Measurements from ENCODE around the gene DENND1A. TPM values are rescaled to one million over a fixed set of nuclear protein-coding genes. Genes with fewer than 3 reads are reported as not detected.
A peak's percentile ranks its signal among the peaks of the same experiment; 100 is the strongest.

DENND1A gene
- total RNA-seq, 2 experiments from 2014 or later: 23.7 to 29.5 TPM

GRCh38 chr9:123412171-123412820, 517.6 kb downstream of the DENND1A start:
- Mint-ChIP-seq H3K9me3 (ENCODE audit: low read depth) (no peaks in the 10 kb centered on the region), H3K4me1 (no peaks in the 10 kb centered on the region), H3K4me3 (no peak overlapping the region), H3K36me3 (ENCODE audit: low read depth) (no peaks in the 10 kb centered on the region), H3K27me3 (no peaks in the 10 kb centered on the region), H3K27ac (no peak overlapping the region)
- ChIA-PET CTCF (no interaction called here), POLR2A (no interaction called here)
- DNase-seq (no peak), ATAC-seq (no peak)
- intact Hi-C loops (cut with DNase I, micrococcal nuclease): no loop called here

- CTCF ChIA-PET: no interaction called here
- intact Hi-C loops (cut with DNase I, micrococcal nuclease): no loop called here
- H3K4me3 Mint-ChIP-seq: no peak overlapping the region
- POLR2A ChIA-PET: no interaction called here
- no peaks in the 10 kb centered on the region for H3K36me3 Mint-ChIP-seq (ENCODE audit: low read depth)
- no peaks in the 10 kb centered on the region for H3K27me3 Mint-ChIP-seq
- H3K9me3 Mint-ChIP-seq (ENCODE audit: low read depth): no peaks in the 10 kb centered on the region
- H3K27ac Mint-ChIP-seq: no peak overlapping the region
- no peak for DNase-seq
- H3K4me1 Mint-ChIP-seq: no peaks in the 10 kb centered on the region
- ATAC-seq: no peak
Observed at GRCh38 chr9:123411636-123412035, 518.3 kb downstream of the DENND1A start.

DNA sequence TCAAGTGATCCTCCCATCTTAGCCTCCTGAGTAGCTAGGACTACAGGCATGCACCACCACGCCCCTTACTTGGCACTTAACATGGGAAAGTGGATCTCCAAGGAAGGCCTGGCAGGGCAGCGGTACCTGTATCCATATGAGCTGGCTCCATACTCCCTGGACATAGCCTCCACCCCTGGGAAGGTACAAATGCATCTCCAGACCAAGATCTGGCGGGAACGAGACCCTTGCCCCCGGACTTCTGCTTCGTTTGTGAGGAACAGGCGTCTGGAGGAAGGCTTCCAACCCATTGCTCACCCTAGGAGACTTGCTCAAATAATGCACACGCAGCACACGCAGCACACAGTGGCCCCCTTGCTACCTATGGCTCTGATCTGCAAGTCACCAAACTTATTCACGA, 518.7 kb downstream of the DENND1A start:
- ChIA-PET CTCF (no interaction called here), POLR2A (no interaction called here)
- Mint-ChIP-seq H3K4me3 (no peak overlapping the region), H3K36me3 (ENCODE audit: low read depth) (no peaks in the 10 kb centered on the region), H3K4me1 (peaks cover 3% of the 10 kb centered on the region), H3K27me3 (no peaks in the 10 kb centered on the region), H3K27ac (no peak overlapping the region), H3K9me3 (ENCODE audit: low read depth) (no peaks in the 10 kb centered on the region)
- ATAC-seq (no peak), DNase-seq (no peak)
- intact Hi-C loops (cut with DNase I, micrococcal nuclease): no loop called here

- CTCF ChIA-PET: interaction anchor here (0.9 to 1.2 kb wide), 2 partner anchors 16 to 543 kb away, joined by 3 read pairs; no protein-coding TSS in a partner anchor
- ATAC-seq (no peak), DNase-seq (no peak)
- H3K4me1 Mint-ChIP-seq: peaks cover 3% of the 10 kb centered on the region
- no peaks in the 10 kb centered on the region for H3K36me3 Mint-ChIP-seq (ENCODE audit: low read depth)
- H3K27ac Mint-ChIP-seq: no peak overlapping the region
- POLR2A ChIA-PET: no interaction called here
- H3K27me3 Mint-ChIP-seq: no peaks in the 10 kb centered on the region
- intact Hi-C loops (cut with DNase I, micrococcal nuclease): no loop called here
- no peaks in the 10 kb centered on the region for H3K9me3 Mint-ChIP-seq (ENCODE audit: low read depth)
- no peak overlapping the region for H3K4me3 Mint-ChIP-seq
Observed at GRCh38 chr9:123410281-123410910, 519.5 kb downstream of the DENND1A start.

- no peak overlapping the region for H3K27ac Mint-ChIP-seq
- intact Hi-C loops (cut with DNase I, micrococcal nuclease): loop anchor here in 1 of 2 experiments (10.0 kb wide), 1 partner anchor 636 kb away; no protein-coding TSS in a partner anchor
- POLR2A ChIA-PET: no interaction called here
Observed at GRCh38 chr9:123408313-123409262, 521.3 kb downstream of the DENND1A start.

GRCh38 chr9:123407217-123407851, 522.6 kb downstream of the DENND1A start:
- Mint-ChIP-seq H3K4me1 (peaks cover 3% of the 10 kb centered on the region), H3K4me3 (no peak overlapping the region), H3K27ac (no peak overlapping the region), H3K27me3 (no peaks in the 10 kb centered on the region), H3K36me3 (ENCODE audit: low read depth) (no peaks in the 10 kb centered on the region), H3K9me3 (ENCODE audit: low read depth) (no peaks in the 10 kb centered on the region)
- CTCF ChIA-PET: interaction anchor here (0.5 kb wide), 1 partner anchor 384 kb away, joined by 4 read pairs; no protein-coding TSS in a partner anchor
- DNase-seq (no peak), ATAC-seq (no peak)
- POLR2A ChIA-PET: no interaction called here
- intact Hi-C loops (cut with DNase I, micrococcal nuclease): loop anchor here in 1 of 2 experiments (10.0 kb wide), 1 partner anchor 637 kb away; no protein-coding TSS in a partner anchor

More at GRCh38 chr9:123408313-123409262, 521.3 kb downstream of the DENND1A start:
- H3K27me3 Mint-ChIP-seq: no peaks in the 10 kb centered on the region
- H3K9me3 Mint-ChIP-seq (ENCODE audit: low read depth): no peaks in the 10 kb centered on the region
- H3K4me1 Mint-ChIP-seq: peaks cover 3% of the 10 kb centered on the region
- ATAC-seq (no peak), DNase-seq (no peak)
- no peaks in the 10 kb centered on the region for H3K36me3 Mint-ChIP-seq (ENCODE audit: low read depth)
- CTCF ChIA-PET: interaction anchor here (0.6 to 1.1 kb wide), 3 partner anchors 10 to 632 kb away, joined by 3 read pairs; no protein-coding TSS in a partner anchor
- H3K4me3 Mint-ChIP-seq: no peak overlapping the region

- DNase-seq: no peak
- CTCF ChIA-PET: no interaction called here
- POLR2A ChIA-PET: no interaction called here
- intact Hi-C loops (cut with DNase I, micrococcal nuclease): loop anchor here in 1 of 2 experiments (10.0 kb wide), 1 partner anchor 638 kb away; no protein-coding TSS in a partner anchor
- ATAC-seq: no peak
- no peak overlapping the region for H3K4me3 Mint-ChIP-seq
- no peaks in the 10 kb centered on the region for H3K36me3 Mint-ChIP-seq (ENCODE audit: low read depth)
- no peaks in the 10 kb centered on the region for H3K27me3 Mint-ChIP-seq
- no peak overlapping the region for H3K27ac Mint-ChIP-seq
- H3K4me1 Mint-ChIP-seq: peaks cover 3% of the 10 kb centered on the region
- H3K9me3 Mint-ChIP-seq (ENCODE audit: low read depth): no peaks in the 10 kb centered on the region
Observed at GRCh38 chr9:123406691-123407216, 523.2 kb downstream of the DENND1A start.

DNA sequence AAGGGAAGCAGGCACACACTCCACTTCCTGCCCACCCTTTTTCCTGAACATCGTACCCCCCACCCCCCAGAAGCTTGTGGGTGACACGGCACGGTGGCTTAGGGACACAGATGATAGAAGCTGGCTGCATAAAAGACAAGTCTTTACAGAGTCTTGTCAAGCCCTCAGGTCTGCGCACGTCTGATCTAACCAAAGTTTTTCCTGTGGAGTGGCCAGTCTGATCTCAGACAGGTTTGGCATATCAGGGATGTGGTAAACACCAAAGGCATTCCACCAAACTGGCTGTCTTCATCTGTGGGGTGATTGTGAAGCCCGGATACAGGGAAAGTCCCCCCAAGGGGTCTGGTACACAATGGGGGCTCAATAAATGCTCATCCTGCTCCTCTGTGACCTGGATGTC, 523.9 kb downstream of the DENND1A start:
- ATAC-seq (no peak), DNase-seq (no peak)
- Mint-ChIP-seq H3K4me1 (peaks cover 3% of the 10 kb centered on the region), H3K4me3 (no peak overlapping the region), H3K9me3 (ENCODE audit: low read depth) (no peaks in the 10 kb centered on the region), H3K27me3 (no peaks in the 10 kb centered on the region), H3K36me3 (ENCODE audit: low read depth) (no peaks in the 10 kb centered on the region), H3K27ac (no peak overlapping the region)
- intact Hi-C loops (cut with DNase I, micrococcal nuclease): loop anchor here in 1 of 2 experiments (10.0 kb wide), 1 partner anchor 639 kb away; no protein-coding TSS in a partner anchor
- ChIA-PET POLR2A (no interaction called here), CTCF (interaction anchor here (0.6 kb wide), 1 partner anchor 38 kb away, joined by 3 read pairs; no protein-coding TSS in a partner anchor)

DNA sequence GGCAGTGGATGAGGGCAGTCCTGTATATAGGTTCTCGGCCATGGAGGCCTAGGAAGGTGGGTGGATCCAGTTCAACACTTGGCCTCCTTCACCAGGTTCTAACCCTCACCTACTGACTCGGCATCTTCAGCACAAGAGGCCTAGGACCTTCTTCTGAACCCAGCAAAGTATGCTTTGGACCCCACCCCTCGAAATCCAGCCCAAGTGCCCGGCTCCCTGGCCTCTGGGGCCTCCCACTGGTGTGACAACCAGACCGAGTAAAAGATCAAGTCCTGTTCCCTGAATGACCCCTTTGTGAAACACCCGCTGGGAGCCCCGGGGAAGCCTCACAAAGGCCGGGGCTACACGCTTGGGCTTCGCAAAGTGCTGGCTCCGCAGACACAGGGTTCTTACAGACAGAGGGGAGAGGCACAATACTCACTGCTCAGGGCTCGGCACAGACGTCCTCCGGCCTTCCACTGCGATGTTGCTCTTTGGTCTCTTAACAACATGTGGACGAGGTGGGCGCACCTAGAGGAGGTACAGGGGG, 526.9 kb downstream of the DENND1A start:
- no peaks in the 10 kb centered on the region for H3K27me3 Mint-ChIP-seq
- intact Hi-C loops (cut with DNase I, micrococcal nuclease): loop anchor here (2.0 to 10.0 kb wide), 2 partner anchors 638 to 642 kb away; no protein-coding TSS in a partner anchor
- POLR2A ChIA-PET: no interaction called here
- H3K27ac Mint-ChIP-seq: no peak overlapping the region
- DNase-seq (no peak), ATAC-seq (no peak)
- peaks cover 3% of the 10 kb centered on the region for H3K4me1 Mint-ChIP-seq
- CTCF ChIA-PET: interaction anchor here (1.0 to 1.1 kb wide), 2 partner anchors 15 to 295 kb away, joined by 3 to 4 read pairs; no protein-coding TSS in a partner anchor
- H3K36me3 Mint-ChIP-seq (ENCODE audit: low read depth): no peaks in the 10 kb centered on the region
- H3K9me3 Mint-ChIP-seq (ENCODE audit: low read depth): no peaks in the 10 kb centered on the region
- no peak overlapping the region for H3K4me3 Mint-ChIP-seq

- POLR2A ChIA-PET: no interaction called here
- Mint-ChIP-seq H3K4me1 (peaks cover 3% of the 10 kb centered on the region), H3K4me3 (no peak overlapping the region), H3K9me3 (ENCODE audit: low read depth) (no peaks in the 10 kb centered on the region), H3K27me3 (no peaks in the 10 kb centered on the region), H3K36me3 (ENCODE audit: low read depth) (no peaks in the 10 kb centered on the region), H3K27ac (no peak overlapping the region)
- CTCF ChIA-PET: interaction anchor here (0.5 to 1.5 kb wide), 2 partner anchors 639 to 1017 kb away, joined by 3 to 6 read pairs; no protein-coding TSS in a partner anchor
- ATAC-seq (no peak), DNase-seq (peak; percentile 36)
- intact Hi-C loops (cut with DNase I, micrococcal nuclease): loop anchor here (2.0 to 10.0 kb wide), 2 partner anchors 639 to 643 kb away; no protein-coding TSS in a partner anchor
Observed at GRCh38 chr9:123401879-123402513, 527.9 kb downstream of the DENND1A start.

Measured in activated CD4-positive, alpha-beta T cell treated with anti-CD3 and anti-CD28 coated beads for 36 hours (primary cell).